GM19239 (cell line): ENCODE results near the gene NKD2.
A peak's percentile ranks its signal among the peaks of the same experiment; 100 is the strongest.
"Not testable (repeated sequence)": the region's sequence is repeated elsewhere in the genome, so short reads cannot be mapped to it uniquely, and the experiment has no call there.

Experiments used
- DNase-seq: peaks from one replicate; pipeline ENCODE4 v3.0.0; 2011; ENCODE audit warnings: low spot score; ENCODE audit not compliant: insufficient read length
- FAIRE-seq: peaks from 2 replicates; lab custom pipeline; 2011; peaks lifted over from hg19 to GRCh38; lab: Jason Lieb, UNC

The NKD2 gene

DNA sequence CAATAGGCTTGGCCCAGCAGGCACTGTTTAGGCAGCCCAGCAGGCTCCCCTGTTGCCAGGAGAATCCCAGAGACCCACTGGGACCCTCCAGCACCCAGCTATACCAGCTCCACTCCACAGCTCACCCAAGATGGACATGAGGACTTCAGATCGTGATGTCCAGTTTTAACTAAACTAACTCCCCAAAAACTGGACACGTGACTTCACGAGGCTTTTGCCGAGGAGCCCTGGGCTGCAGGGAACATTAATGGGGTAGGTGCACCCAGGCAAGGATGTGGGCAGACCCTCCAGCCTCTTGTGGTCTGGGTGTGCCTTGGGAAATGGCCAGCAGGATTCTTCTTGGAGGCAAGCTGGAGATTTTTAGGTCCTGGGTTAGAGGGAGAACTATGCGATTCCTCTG is 8.9 kb upstream of the NKD2 start:
- DNase-seq (no peak), FAIRE-seq (no peak)

GRCh38 chr5:1000329-1000728 is 8.3 kb upstream of the NKD2 start:
- FAIRE-seq (no peak), DNase-seq (no peak)

- FAIRE-seq, DNase-seq: not testable (repeated sequence)
These were observed 7.8 kb upstream of the NKD2 start for GRCh38 chr5:1000831-1001230.

DNA sequence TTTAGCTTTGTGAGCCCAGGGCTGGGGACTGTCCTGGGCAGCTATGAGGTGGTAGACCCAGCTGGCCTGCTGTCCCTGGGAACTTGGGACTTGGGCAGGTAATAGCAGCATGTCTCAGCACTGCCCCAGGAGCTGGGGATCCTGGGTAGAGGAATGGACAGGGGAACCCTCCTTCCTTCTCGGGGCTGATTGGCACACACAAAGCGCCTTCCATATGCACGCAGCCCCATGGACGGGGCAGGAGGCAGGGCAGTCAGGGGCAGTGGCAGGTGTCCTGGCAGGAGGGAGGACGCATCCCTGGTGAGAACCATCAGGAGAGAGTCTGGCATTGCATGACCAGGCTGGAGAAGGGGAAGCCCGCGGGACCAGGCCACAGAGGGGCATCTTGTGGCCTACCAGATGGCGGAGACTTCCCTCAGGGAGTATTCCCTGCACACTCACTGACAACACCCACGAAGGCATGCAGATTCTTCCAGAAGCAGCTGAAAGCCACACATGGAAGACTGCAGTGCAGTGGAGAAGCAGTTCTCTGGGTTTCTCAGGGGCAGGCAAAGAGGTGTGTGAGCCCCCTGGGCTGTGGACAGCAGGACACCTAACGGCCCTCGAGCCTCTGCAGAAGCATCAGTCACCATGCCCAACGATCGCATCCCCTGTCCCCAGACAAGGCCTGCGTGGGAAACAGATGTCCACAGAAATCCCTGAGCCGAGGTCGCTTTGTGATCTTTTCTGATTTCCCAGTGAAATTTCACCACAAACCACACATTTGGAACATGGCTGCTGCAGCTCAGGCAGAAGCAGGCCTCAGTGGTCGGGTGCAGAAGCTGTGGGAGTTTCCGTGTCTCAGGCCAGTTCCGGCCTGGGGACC is 7.0 kb upstream of the NKD2 start:
- DNase-seq: no peak
- no peak for FAIRE-seq

DNA sequence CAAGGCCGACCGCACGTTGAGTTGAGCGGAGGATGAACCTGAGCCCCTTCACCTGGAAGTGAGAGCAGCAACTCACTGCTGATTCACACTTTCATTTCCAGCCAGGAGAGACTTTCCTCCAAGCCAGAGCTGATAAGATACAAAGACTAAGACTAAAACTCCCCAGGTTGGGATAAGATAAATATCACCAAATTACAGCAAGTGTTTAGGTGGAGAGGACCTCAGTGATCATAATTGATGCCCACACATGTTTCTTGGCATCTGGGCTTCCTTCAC is 6.4 kb upstream of the NKD2 start:
- no peak for FAIRE-seq

GRCh38 chr5:1002836-1003235 is 5.8 kb upstream of the NKD2 start:
- no peak for FAIRE-seq
- DNase-seq: no peak

More for the DNA sequence above, 6.4 kb upstream of the NKD2 start:
- DNase-seq: no peak

DNA sequence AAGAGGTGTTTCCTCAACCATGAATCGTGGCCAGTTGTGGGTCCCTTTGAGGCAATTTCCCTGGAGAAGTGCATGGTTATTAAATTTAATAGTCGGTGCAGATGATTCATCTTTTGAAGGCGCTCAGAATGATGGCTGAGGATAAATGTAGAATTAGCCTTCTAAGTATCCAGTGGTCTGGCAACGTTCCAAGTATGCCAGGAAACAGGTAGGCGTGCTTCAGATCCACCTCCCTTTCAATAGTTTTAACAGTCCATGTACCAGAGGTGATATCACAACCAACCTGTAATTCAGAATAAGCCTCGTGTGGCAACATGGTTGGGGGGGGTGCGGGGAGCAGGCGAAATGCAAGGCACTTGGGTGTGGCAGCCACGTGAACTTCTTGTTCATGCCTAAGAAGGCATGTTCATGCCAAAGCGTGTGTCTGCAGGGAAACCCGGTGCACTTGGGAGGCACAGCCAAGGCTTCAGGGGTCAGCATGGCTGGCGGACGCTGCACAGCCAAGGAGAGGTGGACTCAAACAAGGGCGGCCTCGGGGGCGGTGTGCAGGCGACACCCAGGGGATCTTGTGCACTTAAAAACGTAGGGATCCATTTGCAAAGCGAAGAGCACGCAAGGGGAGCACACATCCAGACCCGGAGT is 5.2 kb upstream of the NKD2 start:
- no peak for FAIRE-seq

GRCh38 chr5:1004461-1005248 is 3.9 kb upstream of the NKD2 start:
- FAIRE-seq (no peak), DNase-seq (no peak)

More for the DNA sequence above, 5.2 kb upstream of the NKD2 start:
- DNase-seq: no peak

DNA sequence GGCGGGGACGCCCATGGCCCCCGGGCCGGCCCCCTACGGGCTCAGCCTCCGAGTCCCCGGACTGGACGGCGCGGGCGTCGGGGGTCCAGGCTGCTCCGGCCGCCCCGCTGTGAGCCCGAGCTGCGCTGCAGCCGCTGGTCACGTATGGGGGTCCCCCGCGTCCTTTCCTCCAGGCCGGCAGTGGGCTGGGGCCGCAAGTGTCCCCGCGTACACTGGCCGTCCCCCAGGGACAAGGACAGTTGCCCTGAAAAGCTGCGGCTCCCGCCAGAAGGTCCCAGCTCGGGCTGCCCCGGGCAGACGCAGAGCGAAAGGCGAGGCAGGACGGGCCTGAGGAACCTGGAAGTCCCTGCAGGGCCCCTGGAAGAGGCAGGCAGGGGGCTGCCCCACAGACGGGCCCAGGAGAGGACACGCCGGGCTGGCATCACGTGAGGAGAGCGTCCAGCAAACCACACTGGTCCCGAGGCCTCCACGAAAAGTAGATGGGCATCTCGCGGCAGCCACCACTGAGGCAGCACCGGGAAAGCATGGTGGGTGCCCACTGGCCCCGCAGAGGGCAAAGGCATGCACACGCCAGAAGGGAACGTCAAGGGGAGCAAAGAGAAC is 3.3 kb upstream of the NKD2 start:
- DNase-seq: no peak
- no peak for FAIRE-seq

DNA sequence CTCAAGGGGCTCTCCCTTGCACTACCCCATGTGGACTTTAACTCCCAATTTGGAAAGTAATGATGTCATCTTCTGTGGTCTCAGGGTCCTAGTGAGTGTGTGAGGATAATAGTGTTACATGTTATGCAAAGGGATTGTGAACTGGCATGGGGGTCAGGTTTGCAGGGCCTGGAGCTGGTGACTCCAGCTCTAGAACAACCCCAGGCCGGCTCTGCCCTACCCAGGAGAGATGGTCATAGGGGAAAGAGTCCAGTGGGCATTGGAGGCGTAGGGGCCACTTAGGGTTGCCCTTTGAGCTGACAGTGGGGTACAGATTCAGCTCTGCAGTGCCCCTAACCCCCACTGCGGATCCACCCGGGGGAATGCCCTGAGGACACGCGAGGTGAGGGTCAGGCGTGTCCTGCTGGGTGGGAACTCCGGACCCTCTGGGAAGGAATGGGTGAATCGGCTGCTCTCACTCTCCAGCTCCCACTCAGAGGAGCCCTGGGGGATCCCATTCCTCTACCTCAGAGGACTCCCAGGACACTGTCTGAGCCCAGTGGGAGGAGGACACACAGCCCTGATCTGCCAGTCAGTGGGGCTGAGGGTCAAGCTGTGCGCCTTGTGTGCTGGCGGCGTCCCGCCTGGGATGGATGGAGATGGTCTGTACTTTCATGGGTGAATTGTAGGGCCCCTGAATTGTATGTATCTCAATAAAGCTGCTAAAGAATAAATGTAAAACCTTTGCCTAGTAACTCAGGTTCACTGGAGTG is 2.5 kb upstream of the NKD2 start:
- FAIRE-seq (no peak), DNase-seq (no peak)

GRCh38 chr5:1006656-1007071 is 1.9 kb upstream of the NKD2 start:
- FAIRE-seq (no peak), DNase-seq (no peak)

GRCh38 chr5:1007221-1007680 is 1.4 kb upstream of the NKD2 start:
- no peak for FAIRE-seq
- no peak for DNase-seq

- FAIRE-seq (no peak), DNase-seq (no peak)
These were observed 736 bp upstream of the NKD2 start for GRCh38 chr5:1007681-1008450.

GRCh38 chr5:1009359-1010180 is 968 bp downstream of the NKD2 start:
- no peak for FAIRE-seq
- DNase-seq: no peak

GRCh38 chr5:1010181-1010510 is 1.5 kb downstream of the NKD2 start:
- DNase-seq (no peak), FAIRE-seq (no peak)

- no peak for DNase-seq
- FAIRE-seq: no peak
These were observed 2.0 kb downstream of the NKD2 start for GRCh38 chr5:1010641-1011046.

- peak; percentile 82 for DNase-seq
- no peak for FAIRE-seq
These were observed 2.6 kb downstream of the NKD2 start for GRCh38 chr5:1011226-1011631.

GRCh38 chr5:1011741-1012312 is 3.2 kb downstream of the NKD2 start:
- DNase-seq (no peak), FAIRE-seq (no peak)
